H9 (cell line): ENCODE results near the gene TRIM39. TPM values are rescaled to one million over a fixed set of nuclear protein-coding genes. Genes with fewer than 3 reads are reported as not detected.

Experiments used
- DNase-seq: peaks from one replicate; pipeline ENCODE4 v3.0.0-alpha.2; 2017
- H2AFZ ChIP-seq: one replicate; pipeline ENCODE4 v1.6.1; 2013; ENCODE audit warnings: mild to moderate bottlenecking, low read length, control low read depth, moderate library complexity
- H2AK5ac ChIP-seq: 2 replicates; pipeline ENCODE4 v1.6.1; 2013; ENCODE audit warnings: low read length, control low read depth, mixed read lengths; ENCODE audit not compliant: insufficient read length
- H2BK120ac ChIP-seq: one replicate; pipeline ENCODE4 v1.6.1; 2013; ENCODE audit warnings: low read depth, mild to moderate bottlenecking, low read length, control low read depth, inconsistent platforms; ENCODE audit not compliant: poor library complexity, severe bottlenecking
- H2BK12ac ChIP-seq: 2 replicates; pipeline ENCODE4 v1.6.1; 2013; ENCODE audit warnings: low read length, control low read depth, mixed read lengths, low read depth; ENCODE audit not compliant: insufficient read length
- H2BK15ac ChIP-seq: 2 replicates; pipeline ENCODE4 v1.6.1; 2013; ENCODE audit warnings: low read depth, low read length, control low read depth
- H2BK20ac ChIP-seq: one replicate; pipeline ENCODE4 v1.6.1; 2013; ENCODE audit warnings: low read depth, mild to moderate bottlenecking, low read length, control low read depth, inconsistent platforms; ENCODE audit not compliant: poor library complexity, severe bottlenecking
- H2BK5ac ChIP-seq: 2 replicates; pipeline ENCODE4 v1.6.1; 2013; ENCODE audit warnings: low read length, control low read depth, mixed read lengths; ENCODE audit not compliant: insufficient read length
- H3K14ac ChIP-seq: 2 replicates; pipeline ENCODE4 v1.6.1; 2013; ENCODE audit warnings: low read length, control low read depth; ENCODE audit not compliant: insufficient read depth
- H3K18ac ChIP-seq: 2 replicates; pipeline ENCODE4 v1.6.1; 2013; ENCODE audit warnings: low read depth, mild to moderate bottlenecking, mixed read lengths, low read length, control low read depth; ENCODE audit not compliant: insufficient read length
- H3K23ac ChIP-seq: 2 replicates; pipeline ENCODE4 v1.6.1; 2013; ENCODE audit warnings: low read length, control low read depth, mixed read lengths, low read depth; ENCODE audit not compliant: insufficient read length
- H3K23me2 ChIP-seq: 2 replicates; pipeline ENCODE4 v1.6.1; 2013; ENCODE audit warnings: low read depth, mild to moderate bottlenecking, mixed read lengths, low read length, control low read depth; ENCODE audit not compliant: insufficient read length, poor library complexity, severe bottlenecking
- H3K27ac ChIP-seq: 2 replicates; pipeline ENCODE4 v1.5.1; 2013; ENCODE audit warnings: low read length, control low read depth, mixed read lengths, low read depth; ENCODE audit not compliant: insufficient read length
- H3K27me3 ChIP-seq: 2 replicates; pipeline ENCODE4 v1.6.1; 2013; ENCODE audit warnings: low read length, control low read depth, inconsistent platforms; ENCODE audit not compliant: insufficient read depth
- H3K4ac ChIP-seq: 2 replicates; pipeline ENCODE4 v1.6.1; 2013; ENCODE audit warnings: low read depth, mild to moderate bottlenecking, control low read depth, inconsistent platforms, low read length, moderate library complexity
- H3K4me1 ChIP-seq: 2 replicates; pipeline ENCODE4 v1.6.1; 2013; ENCODE audit warnings: low read length, control low read depth, inconsistent platforms; ENCODE audit not compliant: insufficient read depth
- H3K4me2 ChIP-seq: 2 replicates; pipeline ENCODE4 v1.6.1; 2013; ENCODE audit warnings: low read length, control low read depth, mixed read lengths; ENCODE audit not compliant: insufficient read length, insufficient read depth
- H3K56ac ChIP-seq: 2 replicates; pipeline ENCODE4 v1.6.1; 2013; ENCODE audit warnings: low read depth, mild to moderate bottlenecking, mixed read lengths, low read length, control low read depth; ENCODE audit not compliant: insufficient read length
- H3K79me1 ChIP-seq: 2 replicates; pipeline ENCODE4 v1.6.1; 2013; ENCODE audit warnings: low read depth, mild to moderate bottlenecking, moderate library complexity, low read length, control low read depth, inconsistent platforms; ENCODE audit not compliant: insufficient read depth, poor library complexity, severe bottlenecking
- H3K79me2 ChIP-seq: 2 replicates; pipeline ENCODE4 v1.6.1; 2013; ENCODE audit warnings: low read length, control low read depth, inconsistent platforms; ENCODE audit not compliant: insufficient read depth
- H3K9ac ChIP-seq: 2 replicates; pipeline ENCODE4 v1.6.1; 2013; ENCODE audit warnings: low read length, control low read depth, mixed read lengths; ENCODE audit not compliant: insufficient read length; ENCODE audit errors: extremely low read depth
- H3K9me3 ChIP-seq: one replicate; pipeline ENCODE4 v1.6.1; 2013; ENCODE audit warnings: low read depth, low read length, inconsistent platforms; ENCODE audit not compliant: control insufficient read depth
- H3T11ph ChIP-seq: one replicate; pipeline ENCODE4 v1.6.1; 2013; ENCODE audit warnings: mild to moderate bottlenecking, low read length, control low read depth, inconsistent platforms
- H4K20me1 ChIP-seq: one replicate; pipeline ENCODE4 v1.6.1; 2013; ENCODE audit not compliant: control insufficient read depth, insufficient read length, insufficient read depth
- H4K5ac ChIP-seq: 2 replicates; pipeline ENCODE4 v1.6.1; 2013; ENCODE audit warnings: low read depth, mild to moderate bottlenecking, mixed read lengths, low read length, control low read depth; ENCODE audit not compliant: insufficient read length
- H4K8ac ChIP-seq: replicated peaks from 2 replicates; pipeline ENCODE4 v1.6.1; 2013; ENCODE audit warnings: low read length, control low read depth, mixed read lengths, low read depth; ENCODE audit not compliant: insufficient read length
- H4K91ac ChIP-seq: 2 replicates; pipeline ENCODE4 v1.6.1; 2013; ENCODE audit warnings: low read depth, mild to moderate bottlenecking, moderate library complexity, mixed read lengths, low read length, control low read depth; ENCODE audit not compliant: insufficient read length
- H3K27ac Mint-ChIP-seq, 3 experiments: 2 replicates in 2 of 3; 3 replicates in 1 of 3; pipeline ENCODE4 v1.8.0; 2020 to 2021; ENCODE audit warnings: mixed read lengths in 3 of 3, mild to moderate bottlenecking in 1 of 3, moderate library complexity in 1 of 3
- H3K27me3 Mint-ChIP-seq: 2 replicates; pipeline ENCODE4 v1.8.0; 2021; ENCODE audit warnings: low read depth, mild to moderate bottlenecking, moderate library complexity, mixed read lengths
- H3K36me3 Mint-ChIP-seq, 3 experiments: 2 replicates in 2 of 3; 3 replicates in 1 of 3; pipeline ENCODE4 v1.8.0; 2020 to 2021; ENCODE audit warnings: low read depth in 3 of 3, mixed read lengths in 3 of 3; ENCODE audit not compliant: insufficient read depth in 1 of 3
- H3K4me1 Mint-ChIP-seq, 2 experiments: 2 replicates each; pipeline ENCODE4 v1.8.0; 2020; ENCODE audit warnings: mixed read lengths in 2 of 2
- H3K4me3 Mint-ChIP-seq, 2 experiments: 2 replicates in 1 of 2; 3 replicates in 1 of 2; pipeline ENCODE4 v1.8.0; 2020 to 2021; ENCODE audit warnings: mild to moderate bottlenecking in 2 of 2, mixed read lengths in 2 of 2, moderate library complexity in 1 of 2
- H3K9me3 Mint-ChIP-seq, 2 experiments: 2 replicates in 1 of 2; 3 replicates in 1 of 2; pipeline ENCODE4 v1.8.0; 2020; ENCODE audit warnings: mild to moderate bottlenecking in 2 of 2, mixed read lengths in 2 of 2, moderate library complexity in 1 of 2
- WGBS: extraction: QIAGEN DNeasy Blood & Tissue Kit; methylation state at CpG from one replicate; pipeline ENCODE4 v1.1.7; 2013; ENCODE audit warnings: missing lambda C conversion rate, low lambda C conversion rate, mixed read lengths; ENCODE audit not compliant: insufficient read length; ENCODE audit errors: extremely low coverage; 5-methylcytosine and 5-hydroxymethylcytosine counted together
- total RNA-seq: library from RNA; stranded (reverse); gene quantifications from 2 replicates; pipeline ENCODE4 v1.2.1, GENCODE V29; 2021
- TF ChIP-seq, protein P1 (sequence below): fragments of 200-600 bp; sonication (generic); conservative IDR thresholded peaks from 3 replicates; pipeline ENCODE4 v1.8.0; 2021; ENCODE audit warnings: antibody characterized with exemption, mild to moderate bottlenecking

TRIM39 gene
- total RNA-seq, 1 experiment from 2014 or later, result 26.2 TPM

DNA sequence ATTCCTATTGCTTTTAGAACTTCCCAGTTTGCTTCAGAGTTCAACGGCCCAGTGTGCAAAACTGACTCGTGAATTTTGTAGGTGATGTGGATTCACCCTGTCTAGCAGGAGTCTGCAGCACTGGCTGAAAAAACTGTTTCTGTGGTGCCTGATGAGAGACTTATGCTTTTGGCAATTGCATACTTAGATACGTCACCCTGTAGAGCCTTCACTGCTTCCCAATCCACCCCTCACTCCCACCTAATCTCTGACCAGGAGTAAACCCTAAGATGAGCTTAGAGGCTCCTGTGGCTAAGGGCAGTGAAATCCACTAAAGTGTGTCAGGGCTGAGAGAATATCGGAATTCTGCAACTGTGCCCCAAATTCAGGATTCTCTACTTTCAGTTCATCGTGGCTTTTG lies 32.5 kb downstream of the TRIM39 start:
- Histone ChIP-seq H4K8ac (no peak overlapping the region), H3K56ac (no peak overlapping the region), H3K4me2 (no peak overlapping the region), H4K5ac (no peak overlapping the region), H3K23ac (no peak overlapping the region), H3K27me3 (peaks cover 4% of the 10 kb centered on the region; the same call in 1 of the 2 replicates), H2BK20ac (no peak overlapping the region), H2BK120ac (no peak overlapping the region), H3K4me1 (0 out of 2 replicates have a peak, but pooled peaks cover 2% of the 10 kb centered on the region), H2BK15ac (no peak overlapping the region), H3K79me1 (no peaks in the 10 kb centered on the region), H3K23me2 (peaks cover 7% of the 10 kb centered on the region), H2BK5ac (no peak overlapping the region), H3K79me2 (no peaks in the 10 kb centered on the region), H2AK5ac (no peak overlapping the region), H3K18ac (no peak overlapping the region), H4K20me1 (no peaks in the 10 kb centered on the region), H3K4ac (no peak overlapping the region), H2AFZ (no peak overlapping the region), H3K9me3 (no peaks in the 10 kb centered on the region), H3T11ph (no peak overlapping the region), H4K91ac (no peak overlapping the region), H3K9ac (no peak overlapping the region), H3K27ac (no peak overlapping the region), H2BK12ac (no peak overlapping the region), H3K14ac (no peak overlapping the region)
- Mint-ChIP-seq H3K4me3 (no peak overlapping the region), H3K4me1 (peaks cover 14 to 18% of the 10 kb centered on the region in 2 experiments), H3K9me3 (peaks cover 0 to 5% of the 10 kb centered on the region in 2 experiments; a peak in 4 of 5 replicates), H3K27me3 (peaks cover 45% of the 10 kb centered on the region), H3K27ac (no peak overlapping the region), H3K36me3 (no peaks in the 10 kb centered on the region)
- TF ChIP-seq, protein P1, sequence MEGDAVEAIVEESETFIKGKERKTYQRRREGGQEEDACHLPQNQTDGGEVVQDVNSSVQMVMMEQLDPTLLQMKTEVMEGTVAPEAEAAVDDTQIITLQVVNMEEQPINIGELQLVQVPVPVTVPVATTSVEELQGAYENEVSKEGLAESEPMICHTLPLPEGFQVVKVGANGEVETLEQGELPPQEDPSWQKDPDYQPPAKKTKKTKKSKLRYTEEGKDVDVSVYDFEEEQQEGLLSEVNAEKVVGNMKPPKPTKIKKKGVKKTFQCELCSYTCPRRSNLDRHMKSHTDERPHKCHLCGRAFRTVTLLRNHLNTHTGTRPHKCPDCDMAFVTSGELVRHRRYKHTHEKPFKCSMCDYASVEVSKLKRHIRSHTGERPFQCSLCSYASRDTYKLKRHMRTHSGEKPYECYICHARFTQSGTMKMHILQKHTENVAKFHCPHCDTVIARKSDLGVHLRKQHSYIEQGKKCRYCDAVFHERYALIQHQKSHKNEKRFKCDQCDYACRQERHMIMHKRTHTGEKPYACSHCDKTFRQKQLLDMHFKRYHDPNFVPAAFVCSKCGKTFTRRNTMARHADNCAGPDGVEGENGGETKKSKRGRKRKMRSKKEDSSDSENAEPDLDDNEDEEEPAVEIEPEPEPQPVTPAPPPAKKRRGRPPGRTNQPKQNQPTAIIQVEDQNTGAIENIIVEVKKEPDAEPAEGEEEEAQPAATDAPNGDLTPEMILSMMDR, result no peak
- no CpG with 5 or more reads among the region's 5 CpGs for WGBS
- no peak for DNase-seq
